ENCODE measurements around the gene ANO1.
A peak's percentile ranks its signal among the peaks of the same experiment; 100 is the strongest.

- no peak for TF ChIP-seq POLR2AphosphoS5 (IDR thresholded peaks at IDR 0.05; ENCODE audit: borderline replicate concordance, low read depth, low read length)
- TF ChIP-seq EZH2 (IDR thresholded peaks at IDR 0.05) = peak; percentile 52
Measured at GRCh38 chr11:70073871-70074371, 4.2 kb upstream of the ANO1 start.

Measured in SK-N-MC (cell line).